GM12878 (cell line): ENCODE measurements around the gene EEF1AKMT3. TPM values are rescaled to one million over a fixed set of nuclear protein-coding genes. Genes with fewer than 3 reads are reported as not detected.

Experiments used
- ATAC-seq: fragments of 200-7000 bp; cut with Tn5 transposase; 3 replicates; pipeline ENCODE4 v1.9.1; 2020; ENCODE audit warnings: mild to moderate bottlenecking, moderate library complexity
- BruUV-seq: library from RNA; stranded (reverse); fragments of 400-500 nt; replicated peaks from 2 replicates; lab custom pipeline; 2021; lab: Mats Ljungman, UMichigan
- CTCF ChIA-PET: fragments of 300-600 bp; sonication (Branson Sonifier 250); formaldehyde crosslinking; extraction: SDS; loops from one replicate; lab custom pipeline; 2021; ENCODE audit warnings: inconsistent platforms; lab: Yijun Ruan, JAX
- POLR2A ChIA-PET: fragments of 350-600 bp; formaldehyde crosslinking; extraction: SDS; loops from one replicate; lab custom pipeline; 2021; ENCODE audit warnings: inconsistent platforms; lab: Charles Lee
- RAD21 ChIA-PET: fragments of 300-600 bp; sonication (Branson Sonifier 250); formaldehyde crosslinking; loops from one replicate; lab custom pipeline; 2023; ENCODE audit warnings: antibody characterized with exemption; ENCODE audit not compliant: unreplicated experiment; lab: Charles Lee
- SMC1A ChIA-PET: fragments of 300-600 bp; sonication (Branson Sonifier 250); formaldehyde crosslinking; loops from one replicate; lab custom pipeline; 2023; ENCODE audit not compliant: unreplicated experiment, uncharacterized antibody; lab: Charles Lee
- DNase-seq: peaks from one replicate; pipeline ENCODE4 v3.0.0-alpha.2; 2011; ENCODE audit warnings: low read depth, low spot score
- FAIRE-seq: peaks from 3 replicates; lab custom pipeline; 2011; peaks lifted over from hg19 to GRCh38; lab: Jason Lieb, UNC
- H2AFZ ChIP-seq: 2 replicates; pipeline ENCODE4 v1.6.0; 2011; ENCODE audit warnings: low read depth, low read length, control low read depth; ENCODE audit not compliant: control insufficient read depth
- H3K27ac ChIP-seq: 2 replicates; pipeline ENCODE4 v1.5.1; 2011; ENCODE audit warnings: control low read depth; ENCODE audit not compliant: control insufficient read depth, insufficient read depth
- H3K27me3 ChIP-seq, 2 experiments: replicated peaks in 1 of 2; 2 replicates each; pipeline versions ENCODE4 v1.6.0 to v1.6.1; 2011; ENCODE audit warnings: low read length in 1 of 2; ENCODE audit not compliant: control insufficient read depth in 2 of 2, insufficient read depth in 2 of 2
- H3K36me3 ChIP-seq, 2 experiments: 2 replicates each; pipeline ENCODE4 v1.5.1; 2011; ENCODE audit warnings: low read length in 1 of 2; ENCODE audit not compliant: control insufficient read depth in 2 of 2, insufficient read depth in 2 of 2
- H3K4me1 ChIP-seq: 2 replicates; pipeline ENCODE4 v1.6.1; 2011; ENCODE audit warnings: mild to moderate bottlenecking, low read length, moderate library complexity, mixed read lengths; ENCODE audit not compliant: control insufficient read depth, insufficient read depth
- H3K4me2 ChIP-seq: 2 replicates; pipeline ENCODE4 v1.6.0; 2011; ENCODE audit warnings: control low read depth; ENCODE audit not compliant: control insufficient read depth, insufficient read depth
- H3K4me3 ChIP-seq: fragments of 200-600 bp; sonication (generic); 2 replicates; pipeline ENCODE4 v1.5.1; 2016
- H3K79me2 ChIP-seq: 2 replicates; pipeline ENCODE4 v1.6.0; 2011; ENCODE audit warnings: low read length; ENCODE audit not compliant: control insufficient read depth, insufficient read depth
- H3K9ac ChIP-seq: 2 replicates; pipeline ENCODE4 v1.8.0; 2011; ENCODE audit warnings: low read length, control low read depth, mixed read lengths; ENCODE audit not compliant: control insufficient read depth, insufficient read depth
- H3K9me3 ChIP-seq: replicated peaks from 3 replicates; pipeline ENCODE4 v1.5.1; 2011; ENCODE audit warnings: mild to moderate bottlenecking, low read length; ENCODE audit not compliant: control insufficient read depth, insufficient read depth
- H4K20me1 ChIP-seq: 2 replicates; pipeline ENCODE4 v1.6.0; 2011; ENCODE audit not compliant: control insufficient read depth, insufficient read depth
- CEBPB ChIP-seq, 2 experiments: fragments of 150-350 bp in 1 of 2; IDR thresholded peaks; 2 replicates each; pipeline ENCODE4 v1.6.1; 2012 to 2014; ENCODE audit warnings: low read depth in 2 of 2, low read length in 2 of 2, borderline replicate concordance in 1 of 2, inconsistent platforms in 1 of 2
- HDAC6 ChIP-seq: fragments of 200-600 bp; sonication (generic); IDR thresholded peaks from one replicate; pipeline ENCODE4 v1.8.0; 2017; ENCODE audit warnings: antibody characterized with exemption; ENCODE audit not compliant: unreplicated experiment
- KDM1A ChIP-seq: fragments of 200-600 bp; sonication (generic); IDR thresholded peaks from 2 replicates; pipeline ENCODE4 v1.6.1; 2016; ENCODE audit warnings: borderline replicate concordance
- MYB ChIP-seq: fragments of 150-350 bp; IDR thresholded peaks from 2 replicates; pipeline ENCODE4 v1.6.1; 2014; ENCODE audit warnings: mild to moderate bottlenecking, low read depth, low read length, borderline replicate concordance
- SIN3A ChIP-seq: IDR thresholded peaks from 2 replicates; pipeline ENCODE4 v1.6.1; 2012; ENCODE audit warnings: low read depth, low read length, improper control_type of control experiment
- ZBED1 ChIP-seq: IDR thresholded peaks from 2 replicates; pipeline ENCODE4 v1.6.1; 2016; ENCODE audit warnings: borderline replicate concordance
- WGBS: methylation state at CpG from one replicate; pipeline ENCODE4 v1.1.6; 2016; ENCODE audit warnings: low lambda C conversion rate; ENCODE audit not compliant: insufficient replicate concordance, insufficient coverage; ENCODE audit errors: missing lambda C conversion rate; 5-methylcytosine and 5-hydroxymethylcytosine counted together
- in situ Hi-C: fragments of 300-500 bp; cut with MboI; formaldehyde crosslinking; loops from 9 replicates; pipeline ENCODE4 v1.14.3; 2018; ENCODE audit warnings: mixed read lengths
- intact Hi-C: fragments of 100-400 bp; cut with micrococcal nuclease; formaldehyde crosslinking; loops from one replicate; pipeline ENCODE4 v1.14.2; 2022; ENCODE audit not compliant: unreplicated experiment
- polyA plus RNA-seq, 11 experiments: library from polyadenylated mRNA; depleted of rRNA in 4 of 11; unstranded in 6 of 11; stranded (reverse) in 5 of 11; fragments of >200 nt; fragmentation: Nextera tagmentation in 4 of 11; fragmentation: Illumina TruSeq in 1 of 11; extraction: Ambion mirVana in 4 of 11; extraction: Trizol in 1 of 11; gene quantifications; 1 replicate in 1 of 11; 2 replicates in 10 of 11; pipeline versions ENCODE4 v1.2.1 to v1.2.3, GENCODE V29; 2011 to 2016; ENCODE audit warnings: inconsistent platforms in 2 of 11, missing spikeins in 2 of 11, low read depth in 1 of 11
- total RNA-seq, 4 experiments: library from RNA; depleted of rRNA in 3 of 4; stranded (reverse); fragments of >200 nt in 3 of 4; fragmentation: Illumina TruSeq in 1 of 4; extraction: Trizol in 1 of 4; gene quantifications; 2 replicates each; pipeline versions ENCODE4 v1.2.1 to v1.2.3, GENCODE V29; 2013 to 2021
- TF ChIP-seq, protein P1 (sequence below): IDR thresholded peaks from 2 replicates; pipeline ENCODE4 v1.6.1; 2012; ENCODE audit warnings: low read depth, low read length, improper control_type of control experiment
- TF ChIP-seq, protein P2 (sequence below): fragments of 450-650 bp; IDR thresholded peaks from 2 replicates; pipeline ENCODE4 v1.6.1; 2016; ENCODE audit warnings: mild to moderate bottlenecking
- TF ChIP-seq, protein P3 (sequence below): IDR thresholded peaks from 2 replicates; pipeline ENCODE4 v1.6.1; 2012; ENCODE audit warnings: mild to moderate bottlenecking, low read depth, low read length
- TF ChIP-seq, protein P4 (sequence below): fragments of 450-650 bp; IDR thresholded peaks from 2 replicates; pipeline ENCODE4 v1.6.1; 2017; ENCODE audit warnings: antibody characterized with exemption, mild to moderate bottlenecking, moderate library complexity
- TF ChIP-seq, protein P5 (sequence below): IDR thresholded peaks from 2 replicates; pipeline ENCODE4 v1.6.1; 2012; ENCODE audit warnings: low read depth, low read length, improper control_type of control experiment

Gene EEF1AKMT3
- total and polyA plus RNA-seq, 10 of the 15 experiments (the other 5 are each of a cell fraction or from before 2014, with no cell fraction given): 1.2 to 8.2 (median 3.5) TPM

DNA sequence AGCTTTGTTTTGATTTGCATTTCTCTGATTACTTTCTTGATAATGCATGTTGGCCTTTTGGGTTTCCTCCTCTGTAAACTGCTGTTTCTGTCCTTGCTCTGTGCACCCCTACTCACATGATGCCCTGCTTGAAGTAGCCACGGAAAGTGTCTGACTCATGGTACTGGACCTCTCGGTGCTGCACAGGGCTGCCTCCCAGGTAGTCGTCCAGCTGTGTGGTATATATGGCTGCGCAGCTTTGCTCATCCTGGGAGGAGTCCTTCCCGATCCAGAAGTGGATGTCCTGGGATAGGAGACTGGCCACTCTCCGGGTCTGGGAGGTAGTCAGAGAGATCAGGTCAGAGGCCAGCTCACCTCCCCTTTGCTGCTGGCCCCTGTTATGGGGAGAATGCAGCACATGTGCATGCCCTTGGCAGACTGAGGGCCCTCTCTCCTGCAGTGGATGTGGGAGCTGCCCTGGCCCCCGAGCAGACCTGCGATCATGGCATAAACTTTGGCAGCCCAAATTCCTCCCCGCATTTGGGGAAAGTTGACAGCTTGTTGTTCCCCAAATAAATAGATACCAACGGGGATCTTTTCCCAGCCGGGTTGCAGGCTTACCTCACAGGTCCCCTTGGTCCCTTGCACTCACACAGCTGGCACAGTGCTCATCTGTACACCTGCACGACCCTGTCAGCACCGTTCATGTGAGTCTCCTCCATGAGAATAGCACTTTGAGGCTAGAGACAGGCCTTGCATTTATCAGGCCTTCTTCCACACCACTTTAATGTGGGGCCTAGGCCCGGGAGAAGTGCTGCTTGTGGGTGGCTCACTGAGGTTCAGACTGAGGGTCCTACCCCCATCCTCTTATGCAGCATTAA is 40.9 kb downstream of the EEF1AKMT3 start:
- 68% methylated on average over 14 of the region's 14 CpGs for WGBS
- Histone ChIP-seq H3K4me1 (no peaks in the 10 kb centered on the region), H3K4me3 (no peak overlapping the region), H3K9me3 (no peaks in the 10 kb centered on the region), H3K36me3 (no peaks in the 10 kb centered on the region; a peak in 1 of 4 replicates), H3K79me2 (no peaks in the 10 kb centered on the region), H3K27ac (no peak overlapping the region), H4K20me1 (no peaks in the 10 kb centered on the region), H3K4me2 (no peak overlapping the region), H3K9ac (no peak overlapping the region), H3K27me3 (no peaks in the 10 kb centered on the region), H2AFZ (no peak overlapping the region)
- intact Hi-C loops (no loop called here), in situ Hi-C loops (no loop called here)
- ATAC-seq (no peak), DNase-seq (no peak), FAIRE-seq (no peak)
- RAD21 ChIA-PET: interaction anchor here (1.5 kb wide), 1 partner anchor 30 kb away, joined by 3 read pairs; the partner anchor contains the start of gene TSFM
- POLR2A ChIA-PET: interaction anchor here (0.5 kb wide), 1 partner anchor 8 kb away, joined by 3 read pairs; no protein-coding TSS in a partner anchor
- CTCF ChIA-PET: interaction anchor here (0.5 to 1.1 kb wide), 4 partner anchors 10 to 27 kb away, joined by 3 to 5 read pairs (median 4); no protein-coding TSS in a partner anchor
- no TSS peak for BruUV-seq
- SMC1A ChIA-PET: interaction anchor here (1.6 kb wide), 1 partner anchor 14 kb away, joined by 4 read pairs; no protein-coding TSS in a partner anchor
- TF ChIP-seq KDM1A (no peak), ZBED1 (no peak), HDAC6 (no peak), SIN3A (no peak), MYB (no peak), CEBPB (IDR thresholded peaks at IDR 0.05; ENCODE audit: borderline replicate concordance in 1 of 2, low read depth in 2 of 2, low read length in 2 of 2) (no peak)
- TF ChIP-seq, protein P1, sequence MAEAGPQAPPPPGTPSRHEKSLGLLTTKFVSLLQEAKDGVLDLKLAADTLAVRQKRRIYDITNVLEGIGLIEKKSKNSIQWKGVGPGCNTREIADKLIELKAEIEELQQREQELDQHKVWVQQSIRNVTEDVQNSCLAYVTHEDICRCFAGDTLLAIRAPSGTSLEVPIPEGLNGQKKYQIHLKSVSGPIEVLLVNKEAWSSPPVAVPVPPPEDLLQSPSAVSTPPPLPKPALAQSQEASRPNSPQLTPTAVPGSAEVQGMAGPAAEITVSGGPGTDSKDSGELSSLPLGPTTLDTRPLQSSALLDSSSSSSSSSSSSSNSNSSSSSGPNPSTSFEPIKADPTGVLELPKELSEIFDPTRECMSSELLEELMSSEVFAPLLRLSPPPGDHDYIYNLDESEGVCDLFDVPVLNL: no peak
- TF ChIP-seq, protein P2, sequence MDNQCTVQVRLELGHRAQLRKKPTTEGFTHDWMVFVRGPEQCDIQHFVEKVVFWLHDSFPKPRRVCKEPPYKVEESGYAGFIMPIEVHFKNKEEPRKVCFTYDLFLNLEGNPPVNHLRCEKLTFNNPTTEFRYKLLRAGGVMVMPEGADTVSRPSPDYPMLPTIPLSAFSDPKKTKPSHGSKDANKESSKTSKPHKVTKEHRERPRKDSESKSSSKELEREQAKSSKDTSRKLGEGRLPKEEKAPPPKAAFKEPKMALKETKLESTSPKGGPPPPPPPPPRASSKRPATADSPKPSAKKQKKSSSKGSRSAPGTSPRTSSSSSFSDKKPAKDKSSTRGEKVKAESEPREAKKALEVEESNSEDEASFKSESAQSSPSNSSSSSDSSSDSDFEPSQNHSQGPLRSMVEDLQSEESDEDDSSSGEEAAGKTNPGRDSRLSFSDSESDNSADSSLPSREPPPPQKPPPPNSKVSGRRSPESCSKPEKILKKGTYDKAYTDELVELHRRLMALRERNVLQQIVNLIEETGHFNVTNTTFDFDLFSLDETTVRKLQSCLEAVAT: no peak
- TF ChIP-seq, protein P3, sequence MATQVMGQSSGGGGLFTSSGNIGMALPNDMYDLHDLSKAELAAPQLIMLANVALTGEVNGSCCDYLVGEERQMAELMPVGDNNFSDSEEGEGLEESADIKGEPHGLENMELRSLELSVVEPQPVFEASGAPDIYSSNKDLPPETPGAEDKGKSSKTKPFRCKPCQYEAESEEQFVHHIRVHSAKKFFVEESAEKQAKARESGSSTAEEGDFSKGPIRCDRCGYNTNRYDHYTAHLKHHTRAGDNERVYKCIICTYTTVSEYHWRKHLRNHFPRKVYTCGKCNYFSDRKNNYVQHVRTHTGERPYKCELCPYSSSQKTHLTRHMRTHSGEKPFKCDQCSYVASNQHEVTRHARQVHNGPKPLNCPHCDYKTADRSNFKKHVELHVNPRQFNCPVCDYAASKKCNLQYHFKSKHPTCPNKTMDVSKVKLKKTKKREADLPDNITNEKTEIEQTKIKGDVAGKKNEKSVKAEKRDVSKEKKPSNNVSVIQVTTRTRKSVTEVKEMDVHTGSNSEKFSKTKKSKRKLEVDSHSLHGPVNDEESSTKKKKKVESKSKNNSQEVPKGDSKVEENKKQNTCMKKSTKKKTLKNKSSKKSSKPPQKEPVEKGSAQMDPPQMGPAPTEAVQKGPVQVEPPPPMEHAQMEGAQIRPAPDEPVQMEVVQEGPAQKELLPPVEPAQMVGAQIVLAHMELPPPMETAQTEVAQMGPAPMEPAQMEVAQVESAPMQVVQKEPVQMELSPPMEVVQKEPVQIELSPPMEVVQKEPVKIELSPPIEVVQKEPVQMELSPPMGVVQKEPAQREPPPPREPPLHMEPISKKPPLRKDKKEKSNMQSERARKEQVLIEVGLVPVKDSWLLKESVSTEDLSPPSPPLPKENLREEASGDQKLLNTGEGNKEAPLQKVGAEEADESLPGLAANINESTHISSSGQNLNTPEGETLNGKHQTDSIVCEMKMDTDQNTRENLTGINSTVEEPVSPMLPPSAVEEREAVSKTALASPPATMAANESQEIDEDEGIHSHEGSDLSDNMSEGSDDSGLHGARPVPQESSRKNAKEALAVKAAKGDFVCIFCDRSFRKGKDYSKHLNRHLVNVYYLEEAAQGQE: no peak
- TF ChIP-seq, protein P4, sequence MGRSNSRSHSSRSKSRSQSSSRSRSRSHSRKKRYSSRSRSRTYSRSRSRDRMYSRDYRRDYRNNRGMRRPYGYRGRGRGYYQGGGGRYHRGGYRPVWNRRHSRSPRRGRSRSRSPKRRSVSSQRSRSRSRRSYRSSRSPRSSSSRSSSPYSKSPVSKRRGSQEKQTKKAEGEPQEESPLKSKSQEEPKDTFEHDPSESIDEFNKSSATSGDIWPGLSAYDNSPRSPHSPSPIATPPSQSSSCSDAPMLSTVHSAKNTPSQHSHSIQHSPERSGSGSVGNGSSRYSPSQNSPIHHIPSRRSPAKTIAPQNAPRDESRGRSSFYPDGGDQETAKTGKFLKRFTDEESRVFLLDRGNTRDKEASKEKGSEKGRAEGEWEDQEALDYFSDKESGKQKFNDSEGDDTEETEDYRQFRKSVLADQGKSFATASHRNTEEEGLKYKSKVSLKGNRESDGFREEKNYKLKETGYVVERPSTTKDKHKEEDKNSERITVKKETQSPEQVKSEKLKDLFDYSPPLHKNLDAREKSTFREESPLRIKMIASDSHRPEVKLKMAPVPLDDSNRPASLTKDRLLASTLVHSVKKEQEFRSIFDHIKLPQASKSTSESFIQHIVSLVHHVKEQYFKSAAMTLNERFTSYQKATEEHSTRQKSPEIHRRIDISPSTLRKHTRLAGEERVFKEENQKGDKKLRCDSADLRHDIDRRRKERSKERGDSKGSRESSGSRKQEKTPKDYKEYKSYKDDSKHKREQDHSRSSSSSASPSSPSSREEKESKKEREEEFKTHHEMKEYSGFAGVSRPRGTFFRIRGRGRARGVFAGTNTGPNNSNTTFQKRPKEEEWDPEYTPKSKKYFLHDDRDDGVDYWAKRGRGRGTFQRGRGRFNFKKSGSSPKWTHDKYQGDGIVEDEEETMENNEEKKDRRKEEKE: no peak
- TF ChIP-seq, protein P5, sequence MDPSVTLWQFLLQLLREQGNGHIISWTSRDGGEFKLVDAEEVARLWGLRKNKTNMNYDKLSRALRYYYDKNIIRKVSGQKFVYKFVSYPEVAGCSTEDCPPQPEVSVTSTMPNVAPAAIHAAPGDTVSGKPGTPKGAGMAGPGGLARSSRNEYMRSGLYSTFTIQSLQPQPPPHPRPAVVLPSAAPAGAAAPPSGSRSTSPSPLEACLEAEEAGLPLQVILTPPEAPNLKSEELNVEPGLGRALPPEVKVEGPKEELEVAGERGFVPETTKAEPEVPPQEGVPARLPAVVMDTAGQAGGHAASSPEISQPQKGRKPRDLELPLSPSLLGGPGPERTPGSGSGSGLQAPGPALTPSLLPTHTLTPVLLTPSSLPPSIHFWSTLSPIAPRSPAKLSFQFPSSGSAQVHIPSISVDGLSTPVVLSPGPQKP: no peak
